Duodenal mucosa (tissue), 2 donors: Measurements from ENCODE around the gene CNGA2.

ENCODE experiments used
- H3K27ac ChIP-seq: one replicate; pipeline ENCODE4 v1.7.0; 2013; ENCODE audit warnings: low read depth, low read length
- H3K27me3 ChIP-seq, 2 donors: one replicate each; pipeline ENCODE4 v1.7.0; 2013; ENCODE audit warnings: low read length in 2 of 2, control low read depth in 1 of 2; ENCODE audit not compliant: insufficient read depth in 2 of 2, control insufficient read depth in 1 of 2
- H3K36me3 ChIP-seq, 2 donors: one replicate each; pipeline ENCODE4 v1.7.0; 2013; ENCODE audit warnings: low read length in 2 of 2, control low read depth in 1 of 2; ENCODE audit not compliant: insufficient read depth in 2 of 2, control insufficient read depth in 1 of 2
- H3K4me1 ChIP-seq, 2 donors: one replicate each; pipeline ENCODE4 v1.7.0; 2013; ENCODE audit warnings: low read length in 2 of 2, control low read depth in 1 of 2; ENCODE audit not compliant: insufficient read depth in 2 of 2, control insufficient read depth in 1 of 2
- H3K4me3 ChIP-seq, 2 donors: one replicate each; pipeline ENCODE4 v1.7.0; 2013; ENCODE audit warnings: low read length in 2 of 2, low read depth in 1 of 2
- H3K9ac ChIP-seq, 2 donors: one replicate each; pipeline ENCODE4 v1.7.0; 2013; ENCODE audit warnings: low read length in 2 of 2, low read depth in 1 of 2
- H3K9me3 ChIP-seq, 2 donors: one replicate each; pipeline ENCODE4 v1.7.0; 2013; ENCODE audit warnings: low read length in 2 of 2, control low read depth in 1 of 2; ENCODE audit not compliant: control insufficient read depth in 1 of 2

The CNGA2 gene

DNA sequence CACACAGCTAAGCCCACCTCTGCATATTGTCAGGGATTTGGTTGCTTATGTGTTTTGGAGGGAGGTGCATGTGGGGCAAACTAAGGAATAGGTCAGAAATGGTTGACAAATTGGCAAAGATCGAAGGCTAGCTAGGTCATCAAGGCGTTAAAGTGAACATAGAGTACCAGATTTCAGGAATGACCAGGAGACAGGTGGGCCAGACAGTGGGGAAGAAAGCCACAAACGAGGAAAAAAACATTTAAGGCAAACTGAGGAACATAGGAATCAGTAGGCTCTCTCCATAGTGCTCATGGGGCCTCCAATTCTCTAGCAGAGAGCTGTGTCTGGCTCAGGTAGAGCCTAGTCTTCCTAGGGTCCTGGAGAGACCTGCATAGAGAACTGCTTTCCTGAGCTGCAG lies 57.4 kb downstream of the CNGA2 start:
- Histone ChIP-seq H3K4me3 (no peak overlapping the region), H3K27me3 (no peaks in the 10 kb centered on the region), H3K4me1 (no peaks in the 10 kb centered on the region), H3K9ac (no peak overlapping the region), H3K9me3 (no peaks in the 10 kb centered on the region), H3K36me3 (no peaks in the 10 kb centered on the region), H3K27ac (no peak overlapping the region)

DNA sequence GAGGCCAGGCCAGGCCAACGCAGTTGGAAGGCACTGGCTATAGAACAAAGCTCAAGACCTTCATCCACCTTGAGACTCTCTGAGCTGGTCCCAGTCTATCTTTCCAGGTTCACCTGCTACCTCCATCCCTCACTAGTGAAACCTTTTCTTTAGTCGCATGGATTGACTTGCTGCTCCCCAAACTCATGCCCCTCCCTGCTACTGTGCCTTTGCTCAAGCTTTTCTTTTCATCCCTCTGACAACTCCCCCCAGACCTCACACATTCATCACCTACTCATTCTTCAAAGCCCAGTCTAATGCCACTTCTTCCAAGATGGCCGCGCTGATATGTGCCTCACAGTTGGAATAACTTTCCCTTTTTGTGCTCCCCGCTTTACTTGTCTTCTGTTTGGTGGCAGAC lies 58.0 kb downstream of the CNGA2 start:
- Histone ChIP-seq H3K36me3 (no peaks in the 10 kb centered on the region), H3K9me3 (no peaks in the 10 kb centered on the region), H3K9ac (no peak overlapping the region), H3K4me1 (no peaks in the 10 kb centered on the region), H3K27me3 (no peaks in the 10 kb centered on the region), H3K27ac (no peak overlapping the region), H3K4me3 (no peak overlapping the region)

DNA sequence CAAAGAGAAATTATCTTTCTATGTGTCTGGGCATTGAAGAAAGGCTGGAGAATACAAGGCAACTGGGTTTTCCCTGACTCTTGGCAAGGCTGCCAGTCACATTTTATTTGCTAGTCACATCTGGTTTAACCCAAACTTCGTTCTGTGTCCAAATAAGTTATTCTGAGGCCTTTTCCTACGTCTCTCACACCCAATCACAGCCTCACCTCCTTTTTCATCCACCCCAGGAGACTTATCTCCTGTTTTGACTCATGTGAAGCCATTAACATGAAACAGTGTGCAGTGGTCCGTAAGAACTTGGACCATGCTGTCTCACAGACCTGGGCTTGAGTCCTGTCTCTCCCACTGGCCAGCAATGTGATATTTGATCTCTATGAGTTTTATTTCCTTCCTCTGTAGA lies 59.3 kb downstream of the CNGA2 start:
- H3K4me1 ChIP-seq = no peaks in the 10 kb centered on the region
- H3K27ac ChIP-seq = no peak overlapping the region
- no peaks in the 10 kb centered on the region for H3K27me3 ChIP-seq
- H3K9ac ChIP-seq = no peak overlapping the region
- no peak overlapping the region for H3K4me3 ChIP-seq
- no peaks in the 10 kb centered on the region for H3K36me3 ChIP-seq
- no peaks in the 10 kb centered on the region for H3K9me3 ChIP-seq
